SKM-1 (cell line): ENCODE measurements around the gene USP33.
"Not testable (repeated sequence)": the region's sequence is repeated elsewhere in the genome, so short reads cannot be mapped to it uniquely, and the experiment has no call there.

Experiments
- DNase-seq: peaks from one replicate; lab custom pipeline; 2025; ENCODE audit not compliant: unreplicated experiment; lab: John Stamatoyannopoulos, UW

Gene USP33

GRCh38 chr1:77741316-77741715, 18.3 kb downstream of the USP33 start:
- no peak for DNase-seq

- peak; percentile 14 for DNase-seq
These were observed 20.4 kb downstream of the USP33 start for GRCh38 chr1:77739235-77739634.

- DNase-seq, result no peak
These were observed 27.6 kb downstream of the USP33 start for GRCh38 chr1:77732090-77732489.

- no peak for DNase-seq
These were observed 33.9 kb downstream of the USP33 start for GRCh38 chr1:77725706-77726105.

- no peak for DNase-seq
These were observed 41.5 kb downstream of the USP33 start for GRCh38 chr1:77718181-77718580.

GRCh38 chr1:77716065-77716464, 43.6 kb downstream of the USP33 start:
- no peak for DNase-seq

- DNase-seq, result no peak
These were observed 49.9 kb downstream of the USP33 start for GRCh38 chr1:77709727-77710126.

GRCh38 chr1:77706321-77706720, 53.3 kb downstream of the USP33 start:
- DNase-seq, result no peak

GRCh38 chr1:77704736-77705135, 54.9 kb downstream of the USP33 start:
- DNase-seq, result no peak

GRCh38 chr1:77699673-77700072, 60.0 kb downstream of the USP33 start:
- not testable (repeated sequence) for DNase-seq

- DNase-seq, result no peak
These were observed 62.2 kb downstream of the USP33 start for GRCh38 chr1:77697441-77697840.

GRCh38 chr1:77688939-77689338, 70.7 kb downstream of the USP33 start:
- DNase-seq, result no peak

- DNase-seq, result no peak
These were observed 72.1 kb downstream of the USP33 start for GRCh38 chr1:77687519-77687906.

GRCh38 chr1:77686796-77687518, 72.7 kb downstream of the USP33 start:
- no peak for DNase-seq

GRCh38 chr1:77683160-77684148, 76.2 kb downstream of the USP33 start:
- peak; percentile 85 for DNase-seq

GRCh38 chr1:77682460-77683159, 77.0 kb downstream of the USP33 start, which contains the start of gene ZZZ3:
Gene ZZZ3 (minus strand): TSS chr1:77682658. CDS start chr1:77633354, 49,304 bp downstream.
- DNase-seq, result peak; percentile 92

GRCh38 chr1:77680173-77680572, 79.5 kb downstream of the USP33 start:
- DNase-seq, result no peak

- DNase-seq, result no peak
These were observed 80.7 kb downstream of the USP33 start for GRCh38 chr1:77678660-77679610.

GRCh38 chr1:77674807-77675206, 84.8 kb downstream of the USP33 start:
- not testable (repeated sequence) for DNase-seq

GRCh38 chr1:77673716-77674355, 85.8 kb downstream of the USP33 start:
- no peak for DNase-seq
